Right ventricle myocardium inferior (tissue), 1 donor: Measurements from ENCODE around the gene FSIP2. TPM values are rescaled to one million over a fixed set of nuclear protein-coding genes. Genes with fewer than 3 reads are reported as not detected.
"Not testable (repeated sequence)": the region's sequence is repeated elsewhere in the genome, so short reads cannot be mapped to it uniquely, and the experiment has no call there.

Experiments used
- ATAC-seq: fragments of 200-7000 bp; cut with Tn5 transposase; one replicate; pipeline ENCODE4 v1.9.1; 2020; ENCODE audit warnings: mild to moderate bottlenecking, moderate library complexity
- DNase-seq: peaks from one replicate; pipeline ENCODE4 v3.0.0; 2021; ENCODE audit errors: missing footprints
- intact Hi-C: fragments of 100-400 bp; cut with DNase I; formaldehyde crosslinking; loops from one replicate; pipeline ENCODE4 v1.11.0; 2022
- total RNA-seq: library from RNA; stranded (reverse); fragmentation: NEBNext Ultra II Directional; extraction: Animal tissue kit (Norgen Biotek cat#: 25700); gene quantifications from one replicate; pipeline ENCODE4 v1.2.1, GENCODE V29; 2021
- donor health status: DM: no; HTN: yes; CAD: no; lungs with severe emphysema.

Gene FSIP2
- total RNA-seq, 1 donor from 2014 or later = 0.11 TPM

GRCh38 chr2:185796758-185797157 is 58.2 kb downstream of the FSIP2 start:
- DNase-seq = no peak
- no peak for ATAC-seq
- intact Hi-C loops = no loop called here

- DNase-seq = no peak
- intact Hi-C loops = no loop called here
- no peak for ATAC-seq
These were observed 64.3 kb downstream of the FSIP2 start for GRCh38 chr2:185802926-185803325.

GRCh38 chr2:185806783-185807182 is 68.2 kb downstream of the FSIP2 start:
- intact Hi-C loops = no loop called here
- DNase-seq = no peak
- no peak for ATAC-seq

DNA sequence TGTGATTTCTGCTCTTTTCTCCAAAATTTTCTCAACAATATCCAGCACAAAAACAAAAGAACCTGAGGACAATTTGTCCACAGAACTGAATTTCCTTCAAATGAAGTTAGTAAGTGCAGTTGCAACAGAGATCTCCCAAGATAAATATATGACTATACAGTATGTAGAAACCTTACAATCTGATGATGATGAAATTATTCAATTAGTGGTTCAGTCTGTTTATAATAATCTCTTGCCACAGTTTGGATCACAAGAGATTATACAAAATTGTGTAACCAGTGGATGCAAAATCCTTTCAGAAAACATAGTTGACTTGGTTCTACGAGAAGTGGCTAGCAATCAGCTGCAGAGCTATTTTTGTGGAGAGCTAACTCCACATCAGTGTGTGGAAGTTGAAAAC is 68.7 kb downstream of the FSIP2 start:
- no peak for ATAC-seq
- intact Hi-C loops = no loop called here
- no peak for DNase-seq

DNA sequence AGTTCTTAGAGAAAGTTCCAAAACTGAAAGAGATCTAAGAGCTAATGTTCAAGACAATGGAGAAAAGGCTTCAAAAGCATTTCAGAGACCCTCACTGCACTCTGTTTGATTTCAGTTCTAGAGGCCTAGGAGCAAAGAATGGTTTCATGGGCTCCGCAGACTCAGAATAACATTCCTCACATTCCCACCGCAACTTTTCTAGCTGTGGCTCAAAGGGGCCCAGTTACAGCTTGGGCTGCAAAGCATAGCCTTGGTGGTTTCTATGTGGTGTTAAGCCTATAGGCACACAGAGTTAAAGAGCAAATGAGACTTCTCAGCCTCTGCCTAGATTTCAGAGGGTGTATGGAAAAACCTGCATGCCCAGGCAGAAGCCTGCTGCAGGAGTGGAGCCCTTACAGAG is 73.0 kb downstream of the FSIP2 start:
- no peak for DNase-seq
- intact Hi-C loops = no loop called here
- ATAC-seq = no peak

GRCh38 chr2:185813707-185814106 is 75.1 kb downstream of the FSIP2 start:
- intact Hi-C loops = no loop called here
- ATAC-seq (no peak), DNase-seq (no peak)

GRCh38 chr2:185817991-185818390 is 79.4 kb downstream of the FSIP2 start:
- intact Hi-C loops = no loop called here
- ATAC-seq = no peak
- DNase-seq = no peak

DNA sequence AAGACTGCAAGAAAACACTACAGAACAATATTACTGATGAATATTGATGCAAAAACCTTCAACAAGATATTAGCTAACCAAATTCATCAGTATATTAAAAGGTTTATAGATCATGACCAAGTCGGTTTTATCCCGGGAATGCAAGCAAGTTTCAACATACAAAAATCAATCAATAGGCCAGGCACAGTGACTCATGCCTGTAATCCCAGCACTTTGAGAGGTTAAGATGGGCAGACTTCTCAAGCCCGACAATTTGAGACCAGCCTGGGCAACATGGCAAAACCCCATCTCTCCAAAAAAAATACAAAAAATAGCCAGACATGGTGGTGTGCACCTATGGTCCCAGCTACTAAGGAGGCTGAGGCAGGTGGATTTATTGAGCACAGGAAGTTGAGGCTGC is 82.9 kb downstream of the FSIP2 start:
- no peak for ATAC-seq
- no peak for DNase-seq
- intact Hi-C loops = no loop called here

GRCh38 chr2:185823773-185824172 is 85.2 kb downstream of the FSIP2 start:
- no peak for ATAC-seq
- DNase-seq = no peak
- intact Hi-C loops = no loop called here

- DNase-seq = no peak
- intact Hi-C loops = no loop called here
- ATAC-seq = no peak
These were observed 87.0 kb downstream of the FSIP2 start for GRCh38 chr2:185825557-185825956.

DNA sequence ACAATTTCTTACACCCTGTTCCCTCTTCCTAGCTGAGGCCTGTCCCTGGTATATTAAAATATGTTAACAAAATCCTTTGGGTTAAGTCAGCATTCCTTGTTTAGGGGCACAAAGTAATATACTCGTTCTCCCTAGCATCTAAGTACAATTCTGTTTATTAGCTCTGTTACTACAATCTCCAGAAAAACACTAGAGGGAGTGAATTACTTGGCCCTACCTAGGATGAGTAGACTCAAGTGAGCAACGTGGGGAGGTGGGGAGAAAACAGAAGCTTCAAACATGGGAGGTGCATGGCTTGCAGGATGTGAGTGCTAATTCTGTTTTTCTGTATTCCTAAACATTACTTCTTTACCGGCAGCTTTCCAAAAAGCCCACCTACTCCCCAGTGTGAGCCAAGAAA is 89.7 kb downstream of the FSIP2 start:
- ATAC-seq (no peak), DNase-seq (no peak)
- intact Hi-C loops = no loop called here

GRCh38 chr2:185833864-185834263 is 95.3 kb downstream of the FSIP2 start:
- ATAC-seq = no peak
- no peak for DNase-seq
- intact Hi-C loops = no loop called here

DNA sequence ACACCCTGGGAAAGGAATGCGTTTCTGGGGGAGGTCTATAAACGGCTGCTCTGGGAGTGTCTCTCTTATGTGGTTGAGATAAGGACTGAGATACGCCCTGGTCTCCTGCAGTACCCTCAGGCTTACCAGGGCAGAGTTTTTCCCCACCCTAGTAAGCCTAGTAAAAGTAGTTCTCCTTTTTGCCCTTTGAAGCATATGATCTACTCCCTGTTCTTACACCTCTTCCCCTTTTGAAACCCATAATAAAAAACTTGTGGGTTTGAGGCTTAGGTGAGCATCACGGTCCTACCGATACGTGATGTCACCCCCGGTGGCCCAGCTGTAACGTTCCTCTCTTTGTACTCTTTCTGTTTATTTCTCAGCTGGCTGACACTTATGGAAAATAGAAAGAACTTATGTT is 97.4 kb downstream of the FSIP2 start:
- DNase-seq (no peak), ATAC-seq (no peak)
- intact Hi-C loops = no loop called here

DNA sequence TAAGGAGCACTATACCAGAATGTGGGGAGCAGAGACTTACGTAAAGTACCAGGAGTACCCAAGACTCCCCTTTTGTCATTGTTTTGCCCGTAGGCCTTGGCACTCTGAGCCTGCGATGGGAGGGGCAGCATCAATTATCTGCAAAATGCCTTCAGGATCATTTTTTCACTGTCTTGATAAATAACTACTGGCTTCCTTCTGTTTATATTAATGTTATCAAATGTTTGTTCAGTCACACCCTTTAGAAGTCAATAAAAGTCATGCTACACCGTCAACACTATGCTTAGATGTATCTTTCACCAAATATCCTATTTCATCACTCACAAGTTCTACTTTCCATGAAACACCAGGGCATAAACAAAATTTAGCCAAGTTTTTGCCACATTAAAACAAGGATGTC is 116.3 kb downstream of the FSIP2 start:
- intact Hi-C loops = no loop called here
- no peak for DNase-seq

DNA sequence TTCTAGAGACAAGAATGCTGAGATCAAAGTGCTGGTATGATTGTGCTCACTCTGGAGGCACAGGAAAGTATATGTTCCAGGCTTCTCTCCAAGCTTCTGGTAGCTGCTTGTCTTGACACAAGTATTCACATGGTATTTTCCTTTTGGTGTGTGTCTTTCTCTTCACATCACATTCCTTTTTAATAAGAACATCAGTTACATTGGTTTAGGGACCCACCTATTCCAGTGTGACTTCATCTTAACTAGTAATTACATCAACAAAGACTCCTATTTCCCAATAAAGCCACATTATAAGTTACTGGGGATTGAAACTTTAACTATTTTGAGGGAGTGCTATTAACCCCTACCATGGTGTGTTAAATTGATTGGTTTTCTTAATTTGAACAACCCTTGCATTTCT is 119.1 kb downstream of the FSIP2 start:
- intact Hi-C loops = no loop called here
- no peak for ATAC-seq
- DNase-seq = no peak

More for the DNA sequence above, 116.3 kb downstream of the FSIP2 start:
- no peak for ATAC-seq

DNA sequence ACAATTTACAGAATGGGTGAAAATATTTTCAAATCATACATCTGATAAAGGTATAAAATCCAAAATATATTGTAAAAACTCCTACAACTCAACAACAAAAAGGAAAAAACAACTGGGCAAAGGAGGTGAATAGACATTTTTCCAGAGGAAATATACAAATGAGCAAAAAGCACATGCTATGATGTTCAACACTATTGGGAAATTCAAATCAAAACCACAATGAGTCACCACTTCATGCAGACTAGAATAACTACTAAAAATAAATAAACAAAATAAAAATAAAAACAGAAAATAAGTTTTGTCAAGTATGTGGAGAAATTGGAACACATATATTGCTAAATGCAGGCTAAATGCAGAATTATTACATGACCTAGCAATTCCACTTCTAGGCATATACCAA is 120.9 kb downstream of the FSIP2 start:
- intact Hi-C loops = no loop called here
- ATAC-seq (no peak), DNase-seq (no peak)

DNA sequence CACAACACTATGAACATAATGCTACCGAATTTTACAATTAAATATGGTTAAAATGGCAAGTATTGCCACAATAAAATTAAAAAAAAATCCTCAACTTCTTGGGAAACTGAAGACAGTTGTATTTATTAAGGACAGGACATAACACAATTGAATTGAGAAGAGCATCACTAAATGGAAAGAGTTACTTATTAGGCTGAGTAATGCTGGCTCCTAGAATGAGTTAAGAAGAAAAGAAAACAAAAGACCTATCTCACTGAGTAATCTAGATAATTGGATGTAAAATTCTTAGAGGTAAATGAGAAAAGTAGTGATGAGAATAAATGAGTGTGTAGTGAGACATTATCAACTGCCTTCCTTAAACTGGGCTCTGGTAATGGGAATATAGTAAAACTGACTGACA is 121.7 kb downstream of the FSIP2 start:
- DNase-seq = no peak
- intact Hi-C loops = no loop called here
- ATAC-seq = no peak

DNA sequence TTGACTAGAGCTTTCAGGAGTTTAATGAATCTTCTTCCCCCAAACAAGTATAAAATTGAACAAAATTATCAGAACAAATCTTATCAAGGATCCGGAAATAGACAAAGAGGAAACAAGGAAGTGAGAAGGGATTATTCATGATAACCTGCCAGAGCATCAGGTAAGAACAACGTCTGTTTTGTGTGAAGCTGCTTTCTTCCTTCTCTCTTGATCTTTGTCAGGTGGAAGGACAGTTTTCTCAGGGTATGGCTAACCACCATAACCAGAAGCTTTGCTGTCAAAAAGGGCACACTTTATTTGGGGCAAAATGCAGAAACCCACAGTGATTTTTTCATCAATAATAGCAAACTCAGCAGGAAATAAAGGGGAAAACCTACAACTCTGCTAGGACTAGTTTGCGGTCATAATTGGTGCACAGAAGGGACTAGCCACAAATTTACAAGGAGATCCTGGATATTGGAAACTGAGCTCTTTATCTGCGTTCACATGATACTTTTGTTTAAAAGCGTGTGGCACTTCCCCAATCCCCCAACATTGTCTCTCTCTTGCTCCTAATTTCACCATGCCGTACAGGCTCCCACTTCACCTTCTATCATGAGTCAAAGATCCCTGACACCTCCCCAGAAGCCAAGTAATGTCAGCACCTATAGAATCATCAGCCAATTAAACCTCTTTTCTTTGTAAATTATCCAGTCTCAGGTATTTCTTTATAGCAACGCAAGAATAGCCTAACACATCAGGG is 124.2 kb downstream of the FSIP2 start:
- ATAC-seq = no peak
- intact Hi-C loops = no loop called here
- no peak for DNase-seq

- intact Hi-C loops, ATAC-seq: not testable (repeated sequence)
- peak; percentile 59 for DNase-seq
These were observed 126.1 kb downstream of the FSIP2 start for GRCh38 chr2:185864468-185865260.

- intact Hi-C loops = no loop called here
- ATAC-seq (no peak), DNase-seq (no peak)
These were observed 136.7 kb downstream of the FSIP2 start for GRCh38 chr2:185875136-185875931.
